ENCODE results near the gene ATF6. TPM values are rescaled to one million over a fixed set of nuclear protein-coding genes. Genes with fewer than 3 reads are reported as not detected.
"Not testable (repeated sequence)": the region's sequence is repeated elsewhere in the genome, so short reads cannot be mapped to it uniquely, and the experiment has no call there.

The ATF6 gene
- total RNA-seq, 1 donor from 2014 or later: 30.2 TPM

DNA sequence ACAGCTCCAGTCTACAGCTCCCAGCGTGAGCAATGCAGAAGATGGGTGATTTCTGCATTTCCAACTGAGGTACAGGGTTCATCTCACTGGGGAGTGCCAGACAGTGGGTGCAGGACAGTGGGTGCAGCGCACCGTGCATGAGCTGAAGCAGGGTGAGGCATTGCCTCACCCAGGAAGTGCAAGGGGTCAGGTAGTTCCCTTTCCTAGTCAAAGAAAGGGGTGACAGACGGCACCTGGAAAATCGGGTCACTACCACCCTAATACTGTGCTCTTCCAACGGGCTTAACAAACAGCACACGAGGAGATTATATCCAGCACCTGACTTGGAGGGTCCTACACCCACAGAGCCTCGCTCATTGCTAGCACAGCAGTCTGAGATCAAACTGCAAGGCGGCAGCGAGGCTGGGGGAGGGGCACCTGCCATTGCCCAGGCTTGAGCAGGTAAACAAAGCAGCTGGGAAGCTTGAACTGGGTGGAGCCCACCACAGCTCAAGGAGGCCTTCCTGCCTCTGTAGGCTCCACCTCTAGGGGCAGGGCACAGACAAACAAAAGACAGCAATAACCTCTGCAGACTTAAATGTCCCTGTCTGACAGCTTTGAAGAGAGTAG is 66.3 kb downstream of the ATF6 start:
- not testable (repeated sequence) for DNase-seq (ENCODE audit: low read depth)

DNA sequence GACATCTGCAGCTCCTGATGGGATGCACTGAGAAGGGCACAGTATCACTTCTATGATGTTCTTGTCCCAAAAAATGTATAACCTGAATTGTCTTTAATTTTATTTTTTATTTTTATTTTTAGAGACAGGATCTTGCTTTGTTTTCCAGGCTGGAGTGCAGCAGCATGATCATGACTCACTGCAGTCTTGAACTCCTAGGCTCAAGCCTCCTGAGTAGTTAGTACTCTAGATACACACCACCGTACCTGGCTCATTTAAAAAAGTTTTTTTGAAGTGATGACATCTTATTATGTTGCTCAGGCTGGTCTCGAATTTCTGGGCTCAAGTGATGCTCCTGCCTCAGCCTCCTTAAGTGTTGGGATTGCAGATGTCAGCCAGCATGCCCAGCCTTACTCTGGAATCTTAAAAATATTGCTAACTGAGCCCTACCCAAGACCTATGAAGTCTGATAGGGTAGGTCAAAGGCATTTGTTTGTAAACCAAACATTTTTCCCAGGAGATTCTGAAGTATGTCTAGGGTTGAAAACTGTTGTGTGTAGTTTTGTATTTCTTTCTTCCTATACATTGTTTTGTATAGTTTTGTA is 68.9 kb downstream of the ATF6 start:
- no peak for DNase-seq (ENCODE audit: low read depth)

DNA sequence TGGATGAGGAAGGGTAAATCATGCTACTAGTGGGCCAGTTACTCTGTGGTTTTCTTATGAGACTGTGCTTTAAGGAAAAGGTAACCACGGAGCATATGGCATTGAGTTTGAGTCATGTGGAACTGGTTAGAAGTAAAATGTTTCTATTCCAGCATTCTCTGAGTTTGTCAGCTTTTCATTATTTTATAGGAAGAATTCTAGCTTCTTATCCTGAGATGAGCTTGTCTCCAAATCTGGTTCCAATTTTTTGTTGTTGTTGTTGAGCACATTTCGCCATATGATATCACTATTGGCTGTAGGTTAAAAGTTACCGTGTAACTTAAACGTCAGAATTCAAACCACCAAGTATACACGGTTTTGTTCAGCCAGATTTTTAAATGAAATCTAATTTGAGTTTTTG is 69.9 kb downstream of the ATF6 start:
- DNase-seq (ENCODE audit: low read depth): no peak

DNA sequence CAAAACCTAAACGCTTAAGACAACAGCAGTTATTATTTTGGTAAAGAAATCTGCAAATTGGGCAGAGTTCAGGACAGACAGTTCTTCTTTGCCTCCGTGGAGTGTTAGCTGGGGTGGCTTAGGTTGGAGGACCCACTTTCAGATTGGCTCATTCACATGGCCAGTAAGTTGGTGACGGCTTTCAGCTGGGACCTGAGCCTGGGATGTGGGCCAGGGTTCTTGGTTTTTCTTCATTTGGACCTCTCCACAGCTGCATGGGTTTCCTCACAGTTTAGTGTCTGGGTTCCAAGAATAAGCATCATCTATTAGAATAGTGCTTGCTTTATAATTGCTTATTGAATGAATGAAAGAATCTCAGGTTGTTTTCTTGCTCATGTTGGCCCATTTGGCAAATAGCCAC is 72.2 kb downstream of the ATF6 start:
- DNase-seq (ENCODE audit: low read depth): no peak

DNA sequence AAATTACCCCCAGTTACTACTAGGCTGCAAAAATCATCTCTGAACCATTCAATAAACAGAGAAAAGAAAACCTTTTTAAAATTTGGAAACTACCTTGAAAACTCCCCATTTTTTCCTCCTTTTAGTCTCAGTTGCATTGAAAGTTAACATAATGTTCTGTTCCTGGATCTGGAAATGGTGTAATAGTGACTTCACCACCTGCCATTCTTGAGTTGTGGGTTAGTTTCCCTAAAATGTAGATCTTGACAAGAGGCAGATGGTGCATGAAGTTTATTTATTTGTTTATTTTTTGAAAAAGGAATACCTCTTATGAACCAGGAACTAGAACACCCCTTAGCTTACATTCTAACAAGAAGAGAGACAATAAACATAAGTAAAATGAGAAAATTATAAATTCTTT is 72.8 kb downstream of the ATF6 start:
- DNase-seq (ENCODE audit: low read depth): no peak

DNA sequence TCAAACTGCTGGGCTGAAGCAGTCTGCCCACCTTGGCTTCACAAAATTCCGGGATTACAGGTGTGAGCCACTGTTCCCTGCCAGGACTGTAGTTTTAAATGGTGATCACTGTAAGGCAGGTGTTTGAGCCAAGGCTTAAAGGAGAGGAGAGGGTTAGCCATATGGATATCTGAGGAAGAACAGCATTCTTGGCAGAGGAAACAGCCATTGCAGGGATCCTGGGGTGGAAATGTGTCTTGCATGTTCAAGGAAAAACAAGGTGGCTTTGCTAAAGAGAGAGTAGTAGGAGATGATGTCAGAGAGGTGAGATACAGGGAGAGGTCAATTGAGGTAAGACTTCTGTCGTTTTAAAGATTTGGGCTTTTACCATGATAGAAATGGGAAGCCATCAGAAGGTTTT is 73.5 kb downstream of the ATF6 start:
- no peak for DNase-seq (ENCODE audit: low read depth)

DNA sequence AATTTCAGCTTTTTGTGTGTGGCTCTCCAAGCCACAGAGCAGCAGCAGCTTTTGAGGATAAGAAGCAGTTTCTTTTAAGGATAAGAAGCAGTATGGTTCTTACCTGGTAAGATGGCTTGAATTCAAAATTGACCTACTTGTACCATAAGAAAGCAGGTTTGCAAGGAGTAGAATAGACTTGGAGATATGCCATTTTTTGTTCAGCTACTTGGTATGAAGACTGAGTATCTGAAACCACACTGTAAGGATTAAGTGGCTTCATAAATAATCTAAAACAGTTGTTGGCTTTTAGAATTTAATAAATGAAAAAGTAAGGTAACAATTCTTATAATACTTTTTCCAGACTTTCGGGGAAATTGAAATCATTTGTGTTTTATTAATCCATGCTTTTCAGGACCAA is 74.2 kb downstream of the ATF6 start:
- DNase-seq (ENCODE audit: low read depth): peak; percentile 28

DNA sequence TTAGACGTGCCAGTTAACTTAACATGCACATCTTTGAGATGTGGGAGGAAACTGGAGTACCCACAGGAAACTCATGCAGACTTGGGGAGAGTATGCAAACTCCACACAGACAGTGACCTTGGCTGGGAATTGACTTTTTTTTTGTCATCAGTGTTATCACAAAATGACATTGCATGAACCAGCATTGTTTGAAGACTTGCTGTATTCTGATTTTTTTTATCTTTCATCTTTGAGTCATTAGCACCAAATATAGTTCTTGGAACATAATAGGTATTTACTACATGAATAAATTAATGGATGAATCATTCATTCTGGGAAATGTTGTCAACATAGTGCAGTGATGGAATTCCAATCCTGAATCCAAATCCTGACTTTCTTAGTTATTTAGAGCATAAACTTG is 77.0 kb downstream of the ATF6 start:
- no peak for DNase-seq (ENCODE audit: low read depth)

DNA sequence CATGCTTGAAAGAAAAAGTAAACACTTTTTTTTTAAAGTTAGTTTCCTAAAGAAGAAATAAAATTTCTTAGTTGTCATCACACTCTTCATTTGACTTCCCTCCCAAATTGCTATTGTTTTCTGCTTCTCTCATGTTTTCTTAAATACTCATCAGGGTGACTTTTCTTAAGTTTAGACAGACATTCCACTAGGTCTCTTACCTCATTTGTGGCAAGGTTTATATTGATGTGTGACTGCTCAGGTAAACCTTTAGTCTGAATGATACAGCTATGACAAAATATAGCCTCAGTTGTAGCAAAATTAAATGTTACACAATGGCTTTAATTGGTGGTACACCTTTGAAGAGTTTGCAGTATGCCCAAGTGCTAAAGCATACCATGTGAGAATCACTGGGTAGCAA is 78.6 kb downstream of the ATF6 start:
- no peak for DNase-seq (ENCODE audit: low read depth)

DNA sequence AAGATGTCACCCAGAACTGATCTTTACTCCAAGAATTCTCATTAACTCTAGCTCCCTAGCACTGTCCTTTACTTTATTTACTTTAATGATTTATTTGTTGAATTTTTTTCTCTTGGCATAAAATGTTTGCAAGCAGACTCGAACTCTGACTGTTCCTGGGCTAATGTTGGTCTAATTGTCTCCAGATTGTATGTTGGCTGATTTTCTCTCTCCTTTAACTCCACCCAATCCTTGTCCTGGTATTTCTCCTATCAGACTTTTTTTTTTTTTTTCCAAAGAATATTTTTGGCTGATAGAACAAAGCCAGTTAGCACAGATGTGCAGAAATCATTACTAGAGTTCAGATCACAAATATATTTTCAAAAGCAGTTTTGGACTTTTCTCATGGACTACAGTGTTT is 82.6 kb downstream of the ATF6 start:
- no peak for DNase-seq (ENCODE audit: low read depth)

DNA sequence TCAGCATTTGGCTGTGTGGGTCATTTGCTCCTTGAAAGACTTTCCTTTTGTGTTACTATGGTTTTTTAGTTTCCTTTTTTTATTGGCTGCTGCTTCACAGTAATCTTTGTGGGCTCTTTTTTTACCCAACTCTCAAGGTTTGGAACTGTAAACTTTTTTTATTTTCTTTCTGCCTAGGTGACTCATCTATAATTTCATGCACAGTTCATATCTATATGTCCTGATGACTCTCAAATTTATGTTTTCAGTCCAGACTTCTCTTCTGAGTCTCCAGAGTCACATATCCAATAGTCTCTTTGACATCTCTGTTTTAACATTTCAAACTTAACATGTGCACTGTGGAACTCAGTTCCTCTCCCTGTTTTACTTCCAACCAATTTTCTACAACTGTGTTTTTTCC is 83.4 kb downstream of the ATF6 start:
- no peak for DNase-seq (ENCODE audit: low read depth)

DNA sequence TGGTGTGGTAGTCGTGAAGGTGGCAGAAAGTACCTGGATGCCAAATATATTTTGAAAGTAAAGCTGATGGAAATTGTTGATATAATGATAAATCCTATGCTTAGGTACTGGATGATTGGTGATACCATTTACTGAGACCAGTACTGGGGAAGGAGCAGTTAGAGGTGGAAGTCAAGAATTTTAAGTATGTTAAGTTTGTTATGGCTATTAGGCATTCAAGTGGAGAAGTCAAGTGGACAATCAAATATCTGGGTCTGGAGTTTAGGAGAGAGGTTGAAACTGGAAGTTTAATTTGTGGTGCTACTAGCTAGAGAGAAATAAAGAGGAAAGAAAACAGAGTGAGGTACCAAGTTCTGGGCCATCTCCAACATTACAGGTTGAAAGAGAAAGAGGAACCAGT is 89.1 kb downstream of the ATF6 start:
- DNase-seq (ENCODE audit: low read depth): no peak

DNA sequence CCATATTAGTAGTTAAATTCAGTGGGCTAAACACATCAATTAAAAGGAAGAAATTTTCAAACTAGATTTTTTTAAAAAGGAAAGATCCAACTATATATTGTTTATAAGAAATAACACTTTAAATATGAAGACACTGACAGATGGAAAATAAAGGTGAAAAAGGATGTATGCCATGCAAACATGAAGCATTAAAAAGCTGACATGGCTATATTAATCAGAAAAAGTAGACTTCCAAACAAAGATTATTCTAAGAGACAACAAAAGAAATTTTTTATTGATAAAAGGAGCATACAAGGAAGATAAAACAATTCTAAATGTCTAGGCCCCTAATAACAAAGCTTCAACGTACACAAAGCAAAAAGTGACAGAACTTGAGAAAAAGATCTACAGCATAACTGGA is 92.2 kb downstream of the ATF6 start:
- no peak for DNase-seq (ENCODE audit: low read depth)

DNA sequence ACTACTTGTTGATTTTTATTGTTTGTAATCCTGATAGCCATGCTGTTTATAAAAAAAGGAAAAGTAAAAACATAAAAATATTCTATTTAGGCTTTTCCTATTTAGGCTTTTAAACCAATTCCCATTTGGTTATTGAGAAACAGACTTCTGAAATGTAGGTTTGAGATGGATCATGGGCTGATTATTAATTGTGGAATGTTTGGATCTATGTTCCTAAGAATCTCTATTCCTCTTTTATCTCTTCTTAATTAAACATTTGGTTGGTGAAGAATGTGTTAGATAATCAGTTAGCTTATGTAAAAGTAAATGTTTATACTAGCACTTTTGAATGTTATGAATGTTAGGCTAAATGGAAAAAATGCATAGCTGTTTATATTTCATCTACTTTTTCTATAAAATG is 97.4 kb downstream of the ATF6 start:
- DNase-seq (ENCODE audit: low read depth): no peak

DNA sequence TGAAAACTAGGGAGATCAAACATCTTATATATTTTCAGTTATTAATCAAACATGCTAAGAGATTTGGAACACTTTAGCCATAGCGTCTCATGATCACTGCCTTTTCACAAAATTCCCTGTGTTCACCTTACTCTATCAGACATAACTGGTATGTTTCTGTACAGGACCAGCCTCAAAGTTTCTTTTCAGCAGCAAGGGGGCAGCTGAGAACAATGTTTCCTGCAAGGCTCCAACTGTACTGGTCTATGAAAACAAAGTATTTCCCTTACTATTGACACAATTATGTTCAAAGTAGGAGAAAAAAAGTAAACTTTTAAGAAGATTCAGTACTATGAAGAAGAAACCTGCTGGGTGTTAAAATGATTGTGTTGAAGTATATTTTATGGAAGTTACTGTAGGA is 98.5 kb downstream of the ATF6 start:
- DNase-seq (ENCODE audit: low read depth): peak; percentile 73

DNA sequence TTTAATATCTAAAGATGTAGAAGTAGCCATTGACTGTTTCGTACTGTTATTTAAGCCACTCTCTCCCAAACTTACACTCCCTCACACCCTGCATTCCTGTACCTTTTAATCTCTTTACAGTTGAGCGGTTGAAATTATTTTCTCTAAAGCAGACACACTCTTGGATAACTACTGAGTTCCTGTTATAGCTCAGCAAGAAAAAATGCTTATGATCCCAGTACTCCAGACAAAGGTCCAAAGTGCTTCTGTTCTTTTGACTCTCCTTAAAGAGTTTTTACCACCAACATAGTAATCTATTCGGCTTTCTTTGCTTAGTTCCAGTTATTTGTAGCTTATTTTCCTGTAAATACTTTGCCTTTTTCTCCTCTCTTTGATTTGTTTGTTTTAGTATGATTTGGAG is 100.1 kb downstream of the ATF6 start:
- no peak for DNase-seq (ENCODE audit: low read depth)

DNA sequence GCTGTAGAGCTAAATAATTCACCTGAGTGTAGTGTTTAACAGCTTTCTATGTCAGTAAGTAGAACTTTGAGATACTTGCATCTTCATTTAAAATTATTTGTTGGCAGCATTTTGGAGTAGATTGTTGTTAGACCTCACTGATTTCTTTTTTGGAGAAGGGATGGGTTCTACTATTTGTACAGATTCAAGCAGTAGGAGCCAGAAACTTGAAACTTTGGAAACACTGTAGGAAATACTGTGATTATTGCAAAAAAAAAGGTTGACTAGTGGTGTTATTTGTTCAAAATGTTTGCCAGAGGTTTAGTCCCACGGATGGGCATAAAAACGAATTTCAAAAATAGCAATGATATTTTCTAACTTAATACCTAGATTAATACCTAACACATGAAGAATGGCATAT is 102.7 kb downstream of the ATF6 start:
- DNase-seq (ENCODE audit: low read depth): no peak

DNA sequence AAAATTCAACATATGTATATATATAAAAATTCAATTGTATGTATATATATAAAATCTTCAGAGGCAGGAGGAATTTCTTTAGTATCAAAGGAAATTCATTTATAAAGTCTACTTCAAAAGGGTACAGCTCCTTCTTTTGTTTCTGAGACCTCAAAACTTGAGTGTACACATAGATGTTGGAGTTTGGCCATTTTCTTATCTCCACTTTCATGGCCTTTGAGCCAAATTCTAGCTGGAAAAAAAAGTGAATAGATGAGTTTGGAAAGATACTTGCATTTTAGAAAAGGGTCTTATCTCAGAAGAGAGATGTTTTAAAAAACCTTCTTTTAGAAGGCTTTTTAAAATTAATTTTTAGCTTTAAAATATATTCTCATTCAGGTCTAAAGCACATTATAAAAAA is 103.2 kb downstream of the ATF6 start:
- DNase-seq (ENCODE audit: low read depth): no peak

DNA sequence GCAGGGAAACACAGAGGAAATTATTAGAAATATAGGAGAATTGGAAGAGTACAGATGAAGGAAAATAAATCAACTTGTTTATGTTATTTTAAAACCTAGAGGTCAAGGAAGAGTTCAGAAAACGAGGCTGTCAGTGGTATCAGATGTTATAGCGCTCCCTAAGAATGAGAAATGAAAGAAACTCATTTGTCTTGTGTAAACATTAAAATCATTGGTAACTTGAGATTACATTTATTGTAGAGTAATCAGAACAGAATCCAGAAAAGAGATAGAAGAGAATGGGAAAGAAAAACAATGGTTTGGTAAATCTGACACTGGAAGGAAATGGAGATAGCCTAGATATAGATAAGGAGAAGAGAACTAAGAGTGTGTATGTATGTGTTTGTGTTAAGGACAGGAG is 106.4 kb downstream of the ATF6 start:
- DNase-seq (ENCODE audit: low read depth): no peak

DNA sequence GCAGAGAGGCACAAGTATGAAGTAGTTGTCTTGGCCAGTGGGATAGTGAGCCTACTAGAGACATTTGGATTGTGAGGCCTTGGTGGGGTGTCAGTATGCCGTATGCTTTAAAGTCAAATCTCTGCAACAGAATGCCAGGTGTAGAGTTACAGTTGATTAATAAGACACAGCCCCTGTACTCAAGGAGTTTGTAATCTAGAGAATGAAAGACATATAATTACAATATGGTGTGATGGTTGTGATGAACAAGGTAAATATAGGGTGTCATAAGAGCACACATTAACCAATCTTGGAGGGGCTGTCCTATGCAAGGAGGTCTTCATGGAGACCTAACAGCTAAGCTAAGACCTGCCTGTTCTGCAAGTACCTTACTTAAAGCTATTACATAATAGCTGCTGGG is 113.1 kb downstream of the ATF6 start:
- DNase-seq (ENCODE audit: low read depth): no peak

DNA sequence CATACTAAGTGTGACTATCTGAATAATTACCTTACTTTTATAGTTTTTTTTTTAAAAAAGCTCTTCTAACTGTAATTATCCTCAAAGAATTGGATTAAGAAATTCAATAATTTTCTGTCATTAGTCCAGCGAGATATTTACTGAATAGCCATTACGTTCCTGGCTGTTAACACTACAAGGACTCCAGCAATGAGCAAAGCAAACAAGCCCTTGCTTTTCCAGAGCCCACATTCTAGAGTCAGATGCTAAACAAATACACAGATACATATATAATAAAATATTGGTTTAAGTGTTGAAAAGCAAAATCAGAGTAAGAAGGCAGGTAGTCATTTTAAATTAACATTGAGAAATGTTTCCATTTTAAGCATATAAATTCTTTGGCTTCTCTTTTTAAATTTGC is 118.4 kb downstream of the ATF6 start:
- peak; percentile 21 for DNase-seq (ENCODE audit: low read depth)

DNA sequence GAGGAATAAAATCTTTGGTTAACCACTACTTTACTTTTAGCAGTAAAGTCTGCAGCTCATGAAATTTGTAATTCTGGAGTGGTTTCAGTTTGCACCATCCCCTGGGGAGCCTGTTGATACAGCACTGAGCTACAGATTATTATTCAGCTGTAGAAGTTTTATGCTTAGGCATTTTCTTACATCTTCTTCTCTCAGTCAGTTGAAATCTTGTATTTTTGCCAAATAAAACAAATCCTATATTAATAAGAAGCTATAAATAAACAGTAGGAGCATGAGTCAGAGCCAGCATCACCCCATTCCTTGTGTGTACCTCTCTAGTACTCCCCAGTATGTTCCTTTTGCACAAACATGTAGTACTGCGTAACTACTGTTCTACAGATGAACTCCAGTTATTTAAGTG is 118.9 kb downstream of the ATF6 start:
- DNase-seq (ENCODE audit: low read depth): peak; percentile 63

DNA sequence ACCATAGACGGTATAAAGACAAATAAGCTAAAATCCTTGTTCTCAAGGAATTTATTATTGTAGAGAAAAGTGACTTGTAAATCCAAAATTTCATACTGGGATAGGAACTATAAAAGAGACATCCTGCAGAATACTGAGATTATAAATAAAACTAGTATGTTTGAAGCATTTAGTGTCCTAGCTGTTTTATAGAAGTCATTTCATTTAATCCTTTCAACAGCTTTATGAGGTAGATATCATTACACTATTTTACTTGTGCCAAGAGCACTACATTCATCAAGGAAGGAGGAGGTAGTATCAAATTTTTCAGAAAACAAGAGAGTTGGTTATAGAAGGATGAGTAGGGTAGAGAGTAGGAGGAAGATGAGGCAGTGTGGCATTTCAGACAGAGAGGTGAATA is 119.6 kb downstream of the ATF6 start:
- DNase-seq (ENCODE audit: low read depth): no peak

DNA sequence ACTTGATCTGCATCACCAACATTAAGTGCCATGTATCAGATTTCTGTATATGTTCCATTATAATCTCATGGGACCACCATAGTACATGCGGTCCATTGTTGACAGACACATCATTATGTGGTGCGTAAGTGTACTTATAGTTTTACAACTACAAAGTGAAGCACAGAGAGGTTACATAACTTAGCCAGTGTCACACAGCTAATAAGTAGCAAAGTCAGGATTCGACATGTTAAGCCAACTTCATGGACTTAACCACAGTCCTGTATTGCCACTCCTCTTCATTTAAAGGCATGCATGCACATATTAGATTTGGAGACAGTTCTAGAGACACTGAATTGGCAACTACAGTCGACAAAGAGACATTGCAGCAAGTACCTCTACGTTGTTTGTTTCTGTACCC is 120.5 kb downstream of the ATF6 start:
- DNase-seq (ENCODE audit: low read depth): no peak

All from myocyte (in vitro differentiated cells).